HG03432 (cell line): Measurements from ENCODE around the gene DTNBP1.
"Not testable (repeated sequence)": the region's sequence is repeated elsewhere in the genome, so short reads cannot be mapped to it uniquely, and the experiment has no call there.

ENCODE experiments used
- ATAC-seq: cut with Tn5 transposase; IDR thresholded peaks from one replicate; pipeline ENCODE4 v1.9.1; 2021; ENCODE audit warnings: mild to moderate bottlenecking, moderate library complexity; ENCODE audit not compliant: unreplicated experiment

Gene DTNBP1

DNA sequence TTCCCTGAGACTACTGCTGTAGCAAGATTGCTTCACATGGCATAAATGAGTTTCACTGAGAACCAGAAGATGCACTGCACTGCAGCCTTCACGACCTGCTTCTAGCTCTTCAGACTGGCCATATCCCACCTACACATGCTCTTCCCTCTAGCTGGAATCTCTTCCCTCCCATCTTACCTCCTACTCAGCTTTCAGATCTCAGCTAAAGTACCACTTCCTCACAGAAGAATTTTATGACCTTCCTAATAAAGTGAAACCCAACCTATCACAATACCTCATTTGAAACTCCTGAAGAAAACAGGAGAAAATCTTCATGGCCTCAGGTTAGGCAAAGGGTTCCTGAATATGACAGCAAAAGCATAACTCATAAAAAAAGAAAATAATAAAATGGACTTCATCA lies 99.9 kb downstream of the DTNBP1 start:
- no peak for ATAC-seq

DNA sequence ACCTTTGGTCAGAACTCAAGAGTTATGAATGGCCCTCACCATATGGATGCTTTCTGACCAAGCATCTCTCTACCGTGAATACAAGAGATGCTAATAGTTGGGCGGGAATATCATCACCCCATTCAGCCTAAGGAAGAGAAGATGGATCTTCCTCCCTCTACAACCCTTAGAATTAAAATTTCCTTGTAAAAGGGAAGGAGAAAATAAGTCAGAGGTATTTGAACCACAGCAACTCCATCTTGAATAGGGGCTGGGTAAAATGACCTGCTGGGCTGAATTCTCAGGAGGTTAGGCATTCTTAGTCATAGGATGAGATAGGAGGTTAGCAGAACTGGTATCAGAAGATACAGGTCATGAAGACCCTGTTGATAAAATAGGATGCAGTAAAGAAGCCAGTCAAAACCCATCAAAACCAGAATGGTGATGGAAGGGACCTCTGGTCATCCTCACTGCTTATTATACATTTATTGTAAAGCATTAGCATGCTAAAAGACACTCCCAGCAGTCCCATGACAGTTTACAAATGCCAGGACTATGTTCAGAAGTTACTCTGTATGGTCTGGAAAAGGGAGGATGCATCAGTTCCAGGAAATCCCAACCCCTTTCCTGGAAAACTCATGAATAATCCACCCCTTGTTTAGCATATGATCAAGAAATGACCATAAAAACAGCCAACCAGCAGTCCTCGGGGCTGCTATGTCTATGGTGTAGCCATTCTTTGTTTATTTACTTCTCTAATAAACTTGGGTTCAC lies 101.2 kb downstream of the DTNBP1 start:
- ATAC-seq = no peak

DNA sequence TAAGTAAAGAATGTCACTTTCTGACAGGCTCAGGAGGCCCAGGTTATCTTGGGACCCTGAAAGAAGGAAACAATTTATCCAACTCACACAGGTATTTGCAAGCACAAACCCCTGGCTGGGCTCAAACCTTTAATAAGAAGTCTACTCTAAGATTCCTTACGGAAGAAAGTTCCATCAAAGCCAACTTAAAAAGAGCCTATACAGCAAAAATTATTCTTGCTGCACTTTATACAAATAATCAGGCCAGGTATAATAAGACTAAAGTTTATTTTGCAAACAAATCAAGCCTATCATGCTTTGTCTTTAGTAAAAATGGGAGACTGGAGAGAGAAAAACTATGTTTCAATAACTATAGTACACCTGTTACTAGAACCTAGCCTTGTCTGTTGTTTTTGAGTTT lies 102.1 kb downstream of the DTNBP1 start:
- no peak for ATAC-seq

DNA sequence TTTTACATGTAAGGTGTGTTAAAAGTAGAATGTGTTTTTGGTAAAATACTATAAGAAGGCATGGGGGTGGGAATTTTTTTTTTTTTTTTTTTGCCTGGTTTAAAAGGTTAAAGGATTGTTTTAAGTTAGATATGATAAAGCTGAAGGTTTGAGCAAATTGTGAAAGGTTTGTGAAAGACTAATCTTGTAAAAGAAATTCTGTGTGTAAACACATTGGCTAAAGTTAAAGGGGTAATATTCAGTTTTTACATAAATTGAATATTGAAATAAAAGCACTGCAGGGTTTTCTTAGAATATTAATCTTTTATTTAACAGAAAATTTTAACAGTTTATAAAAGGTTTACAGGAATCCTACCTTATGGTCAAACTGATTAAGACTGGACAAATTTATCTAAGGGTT lies 105.7 kb downstream of the DTNBP1 start:
- ATAC-seq = no peak

DNA sequence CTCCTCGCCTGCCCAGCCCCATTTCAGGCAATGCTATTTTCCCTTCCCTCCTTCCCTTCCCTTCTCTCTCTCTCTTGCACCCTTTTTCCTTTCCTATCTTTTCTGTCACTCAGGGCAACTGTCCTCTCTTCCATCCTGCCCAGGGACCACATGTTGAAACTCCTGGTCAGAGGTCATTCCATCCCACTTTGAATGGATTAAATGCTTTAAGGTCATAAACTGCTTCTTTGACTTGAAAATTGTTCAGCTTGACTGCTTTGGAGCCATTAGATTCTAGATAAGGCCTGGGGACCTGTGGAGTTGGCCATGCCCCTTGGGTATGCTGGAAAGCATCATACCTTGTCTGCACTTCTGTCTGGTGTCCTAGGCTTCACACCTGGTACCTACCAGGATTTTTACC lies 106.1 kb downstream of the DTNBP1 start:
- ATAC-seq = no peak

DNA sequence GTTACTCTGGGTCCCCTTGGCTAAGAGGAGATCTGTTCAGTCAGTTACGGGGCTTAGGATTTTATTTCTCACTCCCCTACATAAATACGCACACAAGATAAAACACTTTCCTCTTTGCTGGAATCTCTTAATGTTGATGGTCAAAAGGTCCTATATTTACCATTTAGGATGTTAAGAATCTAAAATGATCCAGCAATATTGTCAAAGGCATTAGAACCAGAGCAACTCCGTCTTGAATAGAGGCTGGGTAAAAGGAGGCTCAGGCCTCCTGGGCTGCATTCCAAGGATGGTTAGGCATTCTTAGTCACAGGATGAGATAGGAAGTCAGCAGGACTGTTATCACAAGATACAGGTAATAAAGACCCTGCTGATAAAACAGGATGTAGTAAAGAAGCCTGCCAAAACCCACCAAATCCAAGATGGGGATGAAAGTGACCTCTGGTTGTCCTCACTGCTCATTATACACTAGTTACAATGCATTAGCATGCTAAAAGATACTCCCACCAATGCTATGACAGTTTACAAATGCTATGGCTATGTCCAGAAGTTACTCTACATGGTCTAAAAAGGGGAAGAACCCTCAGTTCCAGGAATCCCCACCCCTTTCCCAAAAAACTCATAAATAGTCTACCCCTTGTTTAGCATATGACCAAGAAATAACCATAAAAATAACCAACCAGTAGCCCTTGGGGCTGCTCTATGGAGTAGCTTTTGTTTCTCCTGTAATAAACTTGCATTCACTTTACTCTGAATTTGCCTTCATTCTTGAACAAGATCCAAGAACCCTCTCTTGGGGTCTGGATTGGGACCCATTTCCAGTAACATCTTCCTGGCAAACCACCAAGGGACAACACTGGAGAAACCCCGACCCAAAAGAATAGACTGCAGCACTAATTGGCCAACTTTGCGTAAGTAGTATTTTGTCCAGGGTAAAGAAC lies 107.5 kb downstream of the DTNBP1 start:
- no peak for ATAC-seq

DNA sequence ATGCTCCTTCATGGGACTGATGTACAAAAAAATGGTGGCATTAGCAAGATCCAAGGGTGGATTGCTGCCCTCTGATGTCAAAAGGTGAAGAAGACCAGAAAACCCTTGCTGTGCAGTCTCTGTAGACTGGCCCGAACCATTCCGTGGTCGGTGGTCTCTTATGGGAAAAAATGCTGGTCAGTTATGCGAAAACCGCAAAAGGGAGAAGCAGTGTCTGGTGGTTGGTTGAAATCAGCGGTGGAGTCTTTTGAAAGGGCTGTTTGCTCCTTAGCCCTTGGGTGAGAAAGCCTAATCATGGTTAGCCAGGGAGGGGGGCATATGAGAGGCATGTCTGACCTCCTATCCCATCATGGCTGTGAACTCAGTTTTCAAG lies 108.1 kb downstream of the DTNBP1 start:
- no peak for ATAC-seq

DNA sequence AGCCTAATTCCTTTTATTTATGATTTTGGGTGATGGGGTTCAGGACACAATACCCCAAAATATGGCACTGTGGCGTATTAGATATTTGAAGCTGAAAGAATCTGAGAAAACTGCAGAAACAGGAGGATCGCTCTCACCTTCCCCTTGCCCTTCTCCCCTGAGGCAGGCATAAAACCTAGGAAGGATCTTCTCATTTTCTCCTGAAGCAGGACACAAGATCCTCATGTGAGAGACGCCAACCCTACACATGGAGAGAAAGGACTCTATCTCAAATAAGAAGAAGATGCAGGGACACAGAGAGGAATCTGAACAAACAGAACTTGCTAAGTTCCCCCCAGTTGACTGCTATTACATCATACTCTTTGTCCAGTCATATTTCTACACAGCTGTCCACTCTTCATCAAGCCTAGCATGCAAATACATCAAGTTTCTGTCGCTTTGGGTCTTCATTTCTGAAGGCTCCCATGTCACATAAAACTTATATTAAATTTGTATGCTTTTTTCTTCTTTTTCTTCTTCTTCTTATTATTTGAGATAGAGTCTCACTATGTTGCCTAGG lies 109.0 kb downstream of the DTNBP1 start:
- no peak for ATAC-seq

DNA sequence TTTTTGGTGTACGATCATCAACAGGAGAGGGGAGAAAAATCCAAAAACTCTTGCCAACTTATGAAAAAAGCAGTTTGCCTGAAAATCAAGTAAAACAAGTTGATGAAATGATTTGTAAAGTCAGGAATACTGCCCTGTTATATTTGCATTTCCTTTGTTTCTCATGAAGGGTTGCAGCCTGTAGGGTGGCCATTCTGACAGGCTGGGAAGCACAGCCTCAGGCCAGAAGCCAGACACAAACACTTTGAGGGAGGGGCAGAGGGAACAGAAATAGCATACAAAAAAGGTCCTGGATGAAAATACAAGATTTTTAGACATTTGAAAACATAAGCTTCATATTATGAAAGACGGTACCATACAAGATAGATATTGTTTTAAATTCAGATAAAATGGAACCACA lies 109.8 kb downstream of the DTNBP1 start:
- no peak for ATAC-seq

DNA sequence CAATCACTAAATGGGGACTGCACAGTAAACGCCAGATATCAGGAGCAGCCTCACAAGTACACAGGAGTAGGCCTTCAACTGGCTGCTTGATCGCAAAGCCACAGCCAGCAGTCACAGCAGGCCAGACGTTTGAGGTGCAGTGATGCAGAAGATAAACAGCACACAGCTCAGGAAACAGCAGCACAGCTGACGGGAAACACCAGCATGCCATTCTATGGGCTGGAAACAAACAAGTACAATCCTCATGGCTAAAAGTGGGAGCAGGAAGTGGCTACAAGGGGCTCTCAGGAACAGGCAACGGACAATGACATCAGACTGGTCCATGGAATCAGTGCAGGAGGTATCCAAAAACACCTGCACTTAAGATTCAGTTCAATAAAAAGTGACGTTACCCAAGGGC lies 111.0 kb downstream of the DTNBP1 start:
- no peak for ATAC-seq

DNA sequence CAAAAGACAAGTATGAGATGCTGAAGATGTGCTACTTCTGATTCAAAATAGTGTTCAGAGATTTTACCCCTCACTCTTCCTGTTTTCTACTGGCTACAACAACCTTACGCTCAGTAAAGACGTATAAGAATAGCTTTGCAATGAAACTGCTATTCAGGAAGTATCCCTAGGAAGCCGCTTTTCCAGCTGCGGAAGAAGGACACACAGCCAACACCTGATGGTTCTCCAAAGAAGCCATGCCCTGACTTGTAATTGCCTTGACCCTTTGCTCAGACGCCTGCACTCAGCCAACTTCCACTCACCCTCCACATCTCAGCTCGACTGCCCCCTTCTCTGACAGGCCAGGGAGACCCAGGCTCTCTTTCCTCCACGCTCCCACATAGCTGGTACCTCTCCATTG lies 111.6 kb downstream of the DTNBP1 start:
- ATAC-seq = no peak

DNA sequence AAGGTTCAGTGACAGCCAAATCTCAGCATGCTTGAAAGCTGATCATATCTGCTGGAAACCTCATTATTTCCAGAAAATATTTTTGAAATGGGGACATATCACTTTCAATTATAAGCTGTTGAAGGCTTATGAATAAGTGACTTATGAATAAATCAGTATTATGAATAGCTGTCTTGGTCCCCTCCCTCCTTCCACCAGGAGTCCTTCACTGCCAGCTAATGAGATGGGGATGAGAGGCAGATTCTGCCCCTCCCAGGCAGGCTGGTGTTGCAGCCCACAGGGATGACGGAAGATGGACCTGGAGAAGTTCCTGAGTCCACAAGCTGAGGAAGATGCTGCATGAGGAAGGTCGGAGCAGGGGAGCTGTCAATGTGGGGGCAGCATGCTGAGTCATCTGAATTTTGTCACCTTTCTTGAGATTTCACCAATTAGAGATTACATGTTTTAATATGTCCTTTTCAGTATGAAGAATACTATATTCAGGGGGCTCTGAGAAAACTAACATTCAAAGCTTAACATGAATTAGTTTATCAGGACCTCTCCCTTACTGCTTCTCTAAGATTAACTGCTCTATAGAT lies 112.2 kb downstream of the DTNBP1 start:
- ATAC-seq = no peak

DNA sequence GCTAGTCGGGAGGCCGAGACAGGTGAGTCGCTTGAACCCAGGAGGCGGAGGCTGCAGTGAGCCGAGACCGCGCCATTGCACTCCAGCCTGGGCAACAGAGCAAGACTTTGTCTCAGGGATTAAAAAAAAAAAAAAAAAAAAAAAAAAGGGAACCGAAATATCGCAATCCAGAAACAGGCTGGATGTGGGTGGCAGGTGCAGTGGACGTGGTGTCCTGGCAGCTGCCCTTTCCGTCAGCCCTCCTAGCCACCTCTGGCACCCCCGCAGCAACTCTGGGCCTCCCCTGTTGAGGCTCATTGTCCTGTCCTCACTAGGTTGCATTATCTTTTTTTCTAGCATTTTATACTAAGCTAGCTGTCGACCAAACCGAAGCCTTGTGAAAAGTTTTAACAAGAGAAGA lies 113.5 kb downstream of the DTNBP1 start:
- no peak for ATAC-seq

DNA sequence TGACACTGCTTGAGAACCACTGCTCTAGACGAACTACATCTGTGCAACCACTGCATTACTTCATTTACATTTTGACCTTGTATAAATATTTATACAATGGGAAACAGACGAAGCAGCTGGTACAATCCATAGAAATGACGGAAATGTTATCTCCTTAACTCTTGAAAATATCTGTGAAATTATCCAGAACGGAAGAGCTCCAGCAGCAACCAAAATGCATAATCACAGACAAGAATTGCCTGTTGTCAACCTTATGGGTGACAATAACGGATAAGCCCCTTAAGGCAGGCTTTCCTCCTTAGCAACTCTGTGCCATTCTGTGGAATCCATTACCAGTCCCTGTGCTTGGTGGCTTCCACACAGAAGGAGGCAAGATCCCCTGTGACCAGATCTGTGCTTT lies 115.4 kb downstream of the DTNBP1 start:
- no peak for ATAC-seq

DNA sequence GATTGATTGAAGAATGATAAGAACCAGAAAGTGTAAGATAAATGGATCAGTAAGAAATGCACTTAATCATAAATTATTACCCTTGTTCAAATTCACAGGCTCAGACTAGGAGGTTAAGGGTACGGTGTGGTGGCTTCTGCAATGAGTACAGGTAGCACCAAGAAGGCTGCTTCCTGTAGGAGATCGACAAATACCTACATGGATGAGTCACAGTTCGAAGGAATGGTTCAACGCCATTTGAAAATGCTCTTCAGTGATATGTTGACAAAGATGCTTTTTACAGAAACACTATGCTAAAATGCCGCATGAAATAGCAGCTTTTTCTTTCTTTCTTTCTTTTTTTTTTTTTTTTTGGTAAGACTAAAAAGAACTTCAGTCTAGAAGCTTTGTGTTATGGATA lies 116.2 kb downstream of the DTNBP1 start:
- no peak for ATAC-seq

DNA sequence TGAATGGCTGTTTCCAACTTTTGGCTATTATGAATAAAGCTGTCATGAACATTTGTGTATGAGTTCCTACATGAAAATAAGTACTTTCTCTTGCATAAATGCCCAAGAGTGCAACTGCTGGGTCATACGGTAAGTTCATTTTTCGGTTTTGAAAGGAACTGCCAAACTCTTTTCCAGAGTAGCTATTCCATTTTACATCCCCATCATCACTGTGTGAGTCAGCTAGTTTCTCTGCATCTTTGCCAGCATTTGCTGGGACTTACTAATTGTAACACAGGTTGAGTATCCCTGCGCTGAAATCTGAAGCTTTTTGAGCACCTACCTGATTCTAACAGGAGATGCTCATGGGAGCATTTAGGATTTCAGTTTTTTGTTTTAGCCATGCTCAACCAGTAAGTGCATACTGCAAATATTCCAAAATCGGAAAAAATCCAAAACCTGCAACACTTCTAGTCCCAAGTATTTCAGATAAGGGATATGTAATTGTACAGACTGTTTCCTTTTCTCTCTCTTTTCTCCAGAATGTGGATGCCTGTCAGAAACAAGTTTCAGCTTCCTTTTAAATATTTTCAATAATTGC lies 118.4 kb downstream of the DTNBP1 start:
- no peak for ATAC-seq

DNA sequence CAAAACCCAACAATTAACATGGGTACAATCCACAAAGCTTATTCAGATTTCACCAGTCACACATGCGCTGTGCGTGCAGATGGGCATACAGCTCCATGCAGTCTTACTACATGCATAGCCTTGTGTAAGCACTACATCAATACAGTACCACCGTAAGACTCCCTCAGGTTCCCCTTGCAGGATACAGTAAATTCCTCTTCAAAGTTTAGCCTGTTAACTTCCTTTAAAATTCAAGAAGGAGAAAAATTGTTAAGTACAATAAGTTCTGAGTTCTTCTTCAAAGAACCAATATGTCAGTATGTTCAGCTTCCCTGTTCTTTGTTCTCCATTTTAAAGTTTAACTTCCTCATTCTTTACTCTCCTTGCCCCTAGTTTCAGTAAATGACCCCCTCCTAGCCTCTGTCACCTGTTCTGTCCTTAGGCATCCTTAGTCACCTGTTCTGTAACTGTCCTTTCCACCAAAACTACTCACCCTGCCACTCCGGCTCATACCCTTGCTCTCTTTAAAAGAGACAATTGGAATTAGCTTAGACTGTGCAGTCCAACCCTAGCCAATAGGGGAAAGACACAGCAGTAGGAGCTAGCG lies 119.4 kb downstream of the DTNBP1 start:
- ATAC-seq = not testable (repeated sequence)

DNA sequence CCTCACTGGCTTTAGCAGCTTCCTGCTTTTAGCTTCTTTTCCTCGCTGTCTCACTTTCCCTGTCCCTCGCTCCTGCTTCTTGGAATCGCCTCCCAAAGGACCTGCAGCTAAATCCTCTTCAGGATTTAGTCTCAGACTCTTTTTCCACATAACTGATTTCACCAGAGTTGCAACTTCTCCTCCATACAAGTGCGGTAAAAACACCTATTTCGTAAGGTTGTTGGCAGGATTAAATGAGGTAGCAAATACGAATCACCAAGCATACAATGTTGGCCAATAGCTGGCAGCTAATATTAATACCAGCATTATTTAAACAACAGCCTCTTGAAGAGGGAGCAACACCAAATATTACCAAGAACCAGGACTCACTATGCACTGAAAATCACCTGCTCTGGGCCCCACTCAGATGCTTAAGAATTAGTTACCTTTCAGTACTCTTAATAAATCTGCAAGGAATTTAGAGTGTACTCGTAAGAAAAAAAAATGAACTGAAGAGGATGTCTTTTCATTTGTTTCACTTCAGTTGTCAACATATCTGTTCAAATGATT lies 123.0 kb downstream of the DTNBP1 start:
- no peak for ATAC-seq

DNA sequence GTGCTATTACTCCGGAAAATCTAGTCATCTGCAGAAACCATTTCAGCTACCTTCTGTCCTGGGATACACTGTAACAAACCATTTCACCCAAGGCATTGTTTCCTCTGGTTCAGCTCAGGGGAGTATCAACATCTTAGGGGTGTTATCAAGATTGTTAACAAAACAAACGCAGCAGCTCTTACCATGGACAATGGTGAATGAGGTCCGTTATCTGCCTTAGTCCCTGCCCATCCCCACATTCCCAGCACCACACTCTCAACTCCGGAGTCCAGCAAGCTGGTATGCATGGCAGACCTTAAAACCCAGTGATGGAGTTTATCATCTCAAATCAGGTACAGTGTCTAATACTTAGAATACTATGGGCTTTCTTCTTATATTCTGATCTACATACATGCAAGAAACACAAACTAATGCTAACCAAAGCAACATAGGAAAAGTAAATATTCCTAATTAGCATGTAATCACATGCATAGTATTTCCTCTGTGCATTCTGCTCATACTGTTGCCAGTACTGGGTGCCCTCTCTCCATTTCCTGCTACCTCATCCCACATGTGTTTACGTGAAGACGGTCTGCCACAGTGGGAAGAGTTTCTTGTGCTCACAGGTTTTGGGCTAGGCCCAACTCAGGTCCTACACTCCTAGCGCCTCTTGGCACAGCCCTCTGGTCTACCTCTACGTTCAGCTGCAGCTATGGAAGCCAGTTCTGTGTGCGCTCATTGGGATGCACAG lies 123.9 kb downstream of the DTNBP1 start:
- no peak for ATAC-seq

DNA sequence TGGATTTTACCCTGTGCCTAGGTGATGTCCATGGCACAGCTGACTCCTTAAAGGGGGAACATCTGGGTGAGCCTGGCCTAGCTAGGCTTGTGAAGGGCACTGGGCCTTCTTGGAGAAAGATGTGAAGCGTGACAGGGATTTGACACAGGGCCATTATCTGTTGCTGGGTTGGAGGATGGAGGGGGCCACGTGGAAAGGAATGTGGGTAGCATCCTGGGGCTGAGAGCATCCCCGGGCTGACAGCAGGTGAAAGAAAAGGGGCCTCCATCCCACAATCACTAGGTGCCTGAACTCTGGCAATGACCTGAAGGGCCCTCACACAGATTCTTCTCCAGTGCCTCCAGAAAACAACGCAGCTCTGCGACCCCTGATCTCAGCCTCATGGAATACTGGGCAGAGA lies 124.7 kb downstream of the DTNBP1 start:
- ATAC-seq = no peak
